Fibroblast of lung (primary cell): ENCODE measurements around the gene MMP8. TPM values are rescaled to one million over a fixed set of nuclear protein-coding genes. Genes with fewer than 3 reads are reported as not detected.

ENCODE experiments used
- DNase-seq, 2 donors: peaks; one replicate each; pipeline versions ENCODE4 v3.0.0 to v3.0.0-alpha.2; 2010; ENCODE audit warnings: low read depth in 2 of 2
- H2AFZ ChIP-seq: 2 replicates; pipeline ENCODE4 v1.5.1; 2012; ENCODE audit warnings: low read length, control low read depth, inconsistent platforms
- H3K27ac ChIP-seq: 2 replicates; pipeline ENCODE4 v1.5.1; 2011; ENCODE audit warnings: low read length, control low read depth; ENCODE audit not compliant: insufficient read depth
- H3K27me3 ChIP-seq: 2 replicates; pipeline ENCODE4 v1.5.1; 2011; ENCODE audit warnings: mild to moderate bottlenecking, low read length; ENCODE audit not compliant: control insufficient read depth, insufficient read depth
- H3K36me3 ChIP-seq: 2 replicates; pipeline ENCODE4 v1.5.1; 2011; ENCODE audit warnings: low read length; ENCODE audit not compliant: control insufficient read depth, insufficient read depth
- H3K4me1 ChIP-seq: 2 replicates; pipeline ENCODE4 v1.5.1; 2011; ENCODE audit warnings: low read length; ENCODE audit not compliant: control insufficient read depth, insufficient read depth; ENCODE audit errors: extremely low read depth
- H3K4me2 ChIP-seq: 2 replicates; pipeline ENCODE4 v1.5.1; 2011; ENCODE audit warnings: low read length, control low read depth; ENCODE audit not compliant: insufficient read depth; ENCODE audit errors: extremely low read depth
- H3K4me3 ChIP-seq, 4 experiments: fragments of 200-600 bp in 1 of 4; sonication (generic) in 1 of 4; replicated peaks in 1 of 4; 2 replicates each; pipeline ENCODE4 v1.5.1; 2011 to 2016; ENCODE audit warnings: low read length in 4 of 4, low read depth in 3 of 4, mild to moderate bottlenecking in 3 of 4, control low read depth in 2 of 4, inconsistent platforms in 1 of 4, mixed read lengths in 1 of 4; ENCODE audit not compliant: insufficient read depth in 1 of 4; ENCODE audit errors: control extremely low read depth in 1 of 4
- H3K79me2 ChIP-seq: 2 replicates; pipeline ENCODE4 v1.5.1; 2012; ENCODE audit warnings: mild to moderate bottlenecking, low read length, inconsistent platforms; ENCODE audit not compliant: control insufficient read depth, insufficient read depth
- H3K9ac ChIP-seq: 2 replicates; pipeline ENCODE4 v1.5.1; 2011; ENCODE audit warnings: mild to moderate bottlenecking, low read length, control low read depth; ENCODE audit not compliant: insufficient read depth
- H3K9me3 ChIP-seq: 2 replicates; pipeline ENCODE4 v1.5.1; 2012; ENCODE audit warnings: low read depth, low read length; ENCODE audit not compliant: control insufficient read depth, insufficient read depth
- H4K20me1 ChIP-seq: 2 replicates; pipeline ENCODE4 v1.5.1; 2011; ENCODE audit warnings: low read length; ENCODE audit not compliant: control insufficient read depth, insufficient read depth; ENCODE audit errors: extremely low read depth
- EZH2 ChIP-seq: IDR thresholded peaks from 2 replicates; pipeline ENCODE4 v1.5.1; 2012; ENCODE audit warnings: low read length, control low read depth, mild to moderate bottlenecking; ENCODE audit errors: missing control alignments
- polyA plus RNA-seq, 2 donors: library from polyadenylated mRNA; depleted of rRNA in 1 of 2; stranded (reverse) in 1 of 2; unstranded in 1 of 2; fragments of >200 nt; gene quantifications; 2 replicates each; pipeline ENCODE4 v1.2.1, GENCODE V29; 2011 to 2012; ENCODE audit warnings: missing spikeins in 1 of 2
- total RNA-seq: library from RNA; depleted of rRNA; stranded (reverse); fragments of >200 nt; gene quantifications from 2 replicates; pipeline ENCODE4 v1.2.1, GENCODE V29; 2014
- TF ChIP-seq, protein P1 (sequence below), 2 donors: IDR thresholded peaks in 1 of 2; conservative IDR thresholded peaks in 1 of 2; 1 replicate in 1 of 2; 2 replicates in 1 of 2; pipeline ENCODE4 v1.5.1; 2011 to 2012; ENCODE audit warnings: low read length in 2 of 2, control low read depth in 1 of 2, inconsistent platforms in 1 of 2, low read depth in 1 of 2, mild to moderate bottlenecking in 1 of 2

The MMP8 gene
- total and polyA plus RNA-seq, 2 donors (not counting 1 experiment from before 2014, with no cell fraction given) = under 0.01 to 0.07 TPM

DNA sequence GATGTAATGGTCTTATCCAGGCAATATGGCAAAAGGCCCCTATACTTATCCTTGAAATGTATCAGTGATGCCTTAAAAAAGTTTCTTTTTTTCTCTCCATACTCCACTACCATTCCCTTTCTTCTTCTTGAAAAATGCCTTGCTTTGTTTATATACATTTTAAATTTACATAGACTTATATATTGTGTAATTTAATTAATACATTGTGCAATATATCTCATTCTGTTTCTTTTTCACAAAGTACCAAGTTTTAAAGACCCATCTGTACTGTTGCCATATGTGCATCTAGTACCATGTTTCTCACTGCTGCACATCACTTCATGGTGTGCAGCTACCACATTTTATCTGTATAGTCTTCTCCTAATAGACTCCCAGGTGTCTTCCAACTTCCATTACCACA is 7.5 kb downstream of the MMP8 start:
- Histone ChIP-seq H3K4me1 (no peaks in the 10 kb centered on the region), H3K4me3 (no peak overlapping the region), H2AFZ (no peak overlapping the region), H4K20me1 (no peaks in the 10 kb centered on the region), H3K9me3 (no peaks in the 10 kb centered on the region), H3K27ac (no peak overlapping the region), H3K4me2 (no peak overlapping the region), H3K36me3 (no peaks in the 10 kb centered on the region), H3K27me3 (no peaks in the 10 kb centered on the region), H3K9ac (no peak overlapping the region), H3K79me2 (no peaks in the 10 kb centered on the region)
- no peak for DNase-seq
- no peak for TF ChIP-seq EZH2
- TF ChIP-seq, protein P1, sequence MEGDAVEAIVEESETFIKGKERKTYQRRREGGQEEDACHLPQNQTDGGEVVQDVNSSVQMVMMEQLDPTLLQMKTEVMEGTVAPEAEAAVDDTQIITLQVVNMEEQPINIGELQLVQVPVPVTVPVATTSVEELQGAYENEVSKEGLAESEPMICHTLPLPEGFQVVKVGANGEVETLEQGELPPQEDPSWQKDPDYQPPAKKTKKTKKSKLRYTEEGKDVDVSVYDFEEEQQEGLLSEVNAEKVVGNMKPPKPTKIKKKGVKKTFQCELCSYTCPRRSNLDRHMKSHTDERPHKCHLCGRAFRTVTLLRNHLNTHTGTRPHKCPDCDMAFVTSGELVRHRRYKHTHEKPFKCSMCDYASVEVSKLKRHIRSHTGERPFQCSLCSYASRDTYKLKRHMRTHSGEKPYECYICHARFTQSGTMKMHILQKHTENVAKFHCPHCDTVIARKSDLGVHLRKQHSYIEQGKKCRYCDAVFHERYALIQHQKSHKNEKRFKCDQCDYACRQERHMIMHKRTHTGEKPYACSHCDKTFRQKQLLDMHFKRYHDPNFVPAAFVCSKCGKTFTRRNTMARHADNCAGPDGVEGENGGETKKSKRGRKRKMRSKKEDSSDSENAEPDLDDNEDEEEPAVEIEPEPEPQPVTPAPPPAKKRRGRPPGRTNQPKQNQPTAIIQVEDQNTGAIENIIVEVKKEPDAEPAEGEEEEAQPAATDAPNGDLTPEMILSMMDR (conservative IDR thresholded peaks at IDR 0.05 in 1 of 2, IDR thresholded peaks at IDR 0.05 in 1 of 2; ENCODE audit: low read depth in 1 of 2, low read length in 2 of 2) = no peak

DNA sequence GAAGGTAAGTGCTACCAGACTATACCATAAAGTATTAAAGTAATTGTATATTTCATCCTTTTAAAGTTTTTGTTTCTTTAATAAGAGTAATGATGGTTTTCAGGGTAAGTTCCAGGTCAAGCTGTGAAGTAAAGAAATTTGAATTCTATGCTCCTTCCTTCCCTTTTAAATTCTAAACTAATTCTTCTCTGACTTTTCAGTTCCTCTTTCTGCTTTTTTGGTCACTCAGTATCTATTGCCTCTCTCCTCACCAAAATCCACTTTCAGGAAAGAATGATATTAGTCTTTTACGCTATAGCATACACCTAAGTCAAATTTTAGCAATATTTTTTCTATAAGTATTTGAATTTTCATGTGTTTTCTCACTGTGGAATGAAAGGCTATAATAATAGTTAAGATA is 8.2 kb downstream of the MMP8 start:
- Histone ChIP-seq H3K79me2 (no peaks in the 10 kb centered on the region), H3K4me3 (no peak overlapping the region), H3K4me1 (no peaks in the 10 kb centered on the region), H3K27me3 (no peaks in the 10 kb centered on the region), H4K20me1 (no peaks in the 10 kb centered on the region), H3K9ac (no peak overlapping the region), H3K36me3 (no peaks in the 10 kb centered on the region), H3K4me2 (no peak overlapping the region), H3K9me3 (no peaks in the 10 kb centered on the region), H3K27ac (no peak overlapping the region), H2AFZ (no peak overlapping the region)
- TF ChIP-seq EZH2 = no peak
- TF ChIP-seq, protein P1 (conservative IDR thresholded peaks at IDR 0.05 in 1 of 2, IDR thresholded peaks at IDR 0.05 in 1 of 2; ENCODE audit: low read depth in 1 of 2, low read length in 2 of 2) = no peak
- DNase-seq = no peak

DNA sequence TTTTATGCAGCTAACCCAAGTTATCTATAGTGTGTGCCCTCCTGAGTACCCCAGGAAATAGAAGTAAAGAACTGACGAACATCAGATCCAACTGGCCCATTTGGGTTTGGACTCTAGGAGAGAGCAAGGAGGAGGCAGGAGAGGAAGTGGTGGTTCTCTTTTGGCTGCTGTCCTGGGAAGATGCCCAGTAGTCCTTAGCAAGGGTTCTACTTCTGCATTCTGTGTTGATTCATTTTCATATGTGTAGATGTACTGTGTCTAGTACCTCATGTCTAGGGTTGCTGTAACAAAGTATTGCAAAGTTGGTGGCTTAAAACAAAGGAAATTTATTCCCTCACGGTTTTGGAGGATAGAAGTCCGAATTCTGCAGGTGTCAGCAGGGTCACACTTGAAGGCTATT is 12.6 kb downstream of the MMP8 start:
- H3K9ac ChIP-seq = no peak overlapping the region
- no peak overlapping the region for H3K4me2 ChIP-seq
- DNase-seq = no peak
- H3K27ac ChIP-seq = no peak overlapping the region
- TF ChIP-seq, protein P1 (conservative IDR thresholded peaks at IDR 0.05 in 1 of 2, IDR thresholded peaks at IDR 0.05 in 1 of 2; ENCODE audit: low read depth in 1 of 2, low read length in 2 of 2) = no peak
- TF ChIP-seq EZH2 = no peak
- H2AFZ ChIP-seq = no peak overlapping the region
- no peak overlapping the region for H3K4me3 ChIP-seq
- H4K20me1 ChIP-seq = no peaks in the 10 kb centered on the region
- no peaks in the 10 kb centered on the region for H3K36me3 ChIP-seq
- no peaks in the 10 kb centered on the region for H3K27me3 ChIP-seq
- H3K9me3 ChIP-seq = no peaks in the 10 kb centered on the region
- no peaks in the 10 kb centered on the region for H3K4me1 ChIP-seq
- no peaks in the 10 kb centered on the region for H3K79me2 ChIP-seq
